IgD-negative memory B cell (primary cell): ENCODE measurements around the gene WNT11. TPM values are rescaled to one million over a fixed set of nuclear protein-coding genes. Genes with fewer than 3 reads are reported as not detected.

ENCODE experiments used
- H3K27ac Mint-ChIP-seq, 3 donors: one replicate each; pipeline ENCODE4 v1.8.0; 2020 to 2022; ENCODE audit warnings: mild to moderate bottlenecking in 3 of 3, mixed read lengths in 3 of 3, moderate library complexity in 1 of 3
- H3K27me3 Mint-ChIP-seq: one replicate; pipeline ENCODE4 v1.8.0; 2021; ENCODE audit warnings: mixed read lengths
- H3K36me3 Mint-ChIP-seq: one replicate; pipeline ENCODE4 v1.8.0; 2020; ENCODE audit warnings: mild to moderate bottlenecking, mixed read lengths
- H3K4me1 Mint-ChIP-seq, 3 donors: one replicate each; pipeline ENCODE4 v1.8.0; 2020 to 2022; ENCODE audit warnings: mixed read lengths in 3 of 3, mild to moderate bottlenecking in 1 of 3
- H3K4me3 Mint-ChIP-seq, 4 donors: one replicate each; pipeline ENCODE4 v1.8.0; 2020 to 2022; ENCODE audit warnings: mild to moderate bottlenecking in 4 of 4, mixed read lengths in 4 of 4, moderate library complexity in 3 of 4
- H3K9me3 Mint-ChIP-seq, 3 donors: one replicate each; pipeline ENCODE4 v1.8.0; 2020 to 2021; ENCODE audit warnings: mixed read lengths in 3 of 3, mild to moderate bottlenecking in 1 of 3
- polyA plus RNA-seq: library from polyadenylated mRNA; unstranded; fragments of 300-500 nt; fragmentation: Illumina TruSeq; gene quantifications from one replicate; pipeline ENCODE4 v1.2.3, GENCODE V29; 2021

Gene WNT11
- polyA plus RNA-seq, 1 donor from 2014 or later, result not detected

GRCh38 chr11:76233196-76233921, 27.1 kb upstream of the WNT11 start:
- H3K27me3 Mint-ChIP-seq, result no peaks in the 10 kb centered on the region
- peaks cover 10 to 26% (median 15%) of the 10 kb centered on the region in 3 donors for H3K4me1 Mint-ChIP-seq
- peak overlapping the region; percentile 87 to 98 (median 96) for H3K4me3 Mint-ChIP-seq
- H3K27ac Mint-ChIP-seq, result peak overlapping the region in 1 of 3 donors; percentile 100
- H3K9me3 Mint-ChIP-seq, result peaks cover 0 to 7% (median 0%) of the 10 kb centered on the region in 3 donors
- H3K36me3 Mint-ChIP-seq, result no peaks in the 10 kb centered on the region

- no peaks in the 10 kb centered on the region for H3K36me3 Mint-ChIP-seq
- H3K9me3 Mint-ChIP-seq, result peaks cover 0 to 7% (median 0%) of the 10 kb centered on the region in 3 donors
- H3K27ac Mint-ChIP-seq, result peak overlapping the region in 2 of 3 donors; percentile 23 to 100
- peaks cover 10 to 25% (median 15%) of the 10 kb centered on the region in 3 donors for H3K4me1 Mint-ChIP-seq
- peak overlapping the region; percentile 44 to 76 (median 69) for H3K4me3 Mint-ChIP-seq
- no peaks in the 10 kb centered on the region for H3K27me3 Mint-ChIP-seq
These were observed 25.8 kb upstream of the WNT11 start for GRCh38 chr11:76232026-76232665.

DNA sequence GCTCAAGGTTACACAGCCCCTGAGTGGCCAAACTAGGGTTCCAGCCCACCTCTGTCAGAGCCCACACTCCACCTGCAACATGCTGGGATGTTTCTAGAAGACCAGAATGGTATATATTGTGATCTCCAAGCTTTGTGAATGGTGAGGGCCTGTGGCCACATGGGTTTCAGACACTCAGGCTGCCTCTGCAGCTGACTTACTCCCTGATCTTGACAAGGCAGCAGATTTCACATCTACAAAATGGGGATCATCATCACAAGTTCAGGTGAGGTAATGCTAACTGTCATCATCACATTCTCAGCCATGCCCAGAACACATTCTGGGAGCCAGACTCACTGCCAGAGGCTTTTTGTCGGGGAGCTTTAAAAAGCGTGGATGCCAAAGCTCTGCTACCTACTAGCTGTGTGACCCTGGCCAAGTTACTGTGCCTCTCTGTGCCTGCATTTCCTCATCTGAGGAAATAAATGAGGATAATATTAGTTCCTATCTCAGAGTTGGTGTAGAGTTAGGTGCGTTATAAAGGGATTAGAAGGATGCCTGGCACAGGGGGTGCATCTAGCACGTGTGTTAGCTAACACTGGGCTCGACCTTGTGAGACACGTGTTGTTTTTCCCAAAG, 24.9 kb upstream of the WNT11 start:
- no peaks in the 10 kb centered on the region for H3K36me3 Mint-ChIP-seq
- H3K27ac Mint-ChIP-seq, result peak overlapping the region in 1 of 3 donors; percentile 100
- H3K27me3 Mint-ChIP-seq, result no peaks in the 10 kb centered on the region
- peaks cover 0 to 7% (median 0%) of the 10 kb centered on the region in 3 donors for H3K9me3 Mint-ChIP-seq
- H3K4me1 Mint-ChIP-seq, result peaks cover 10 to 18% (median 12%) of the 10 kb centered on the region in 3 donors
- H3K4me3 Mint-ChIP-seq, result peak overlapping the region in 2 of 4 donors; percentile 66 to 75

- Mint-ChIP-seq H3K9me3 (peaks cover 0 to 2% (median 0%) of the 10 kb centered on the region in 3 donors), H3K27me3 (no peaks in the 10 kb centered on the region), H3K4me1 (peaks cover 10 to 12% (median 10%) of the 10 kb centered on the region in 3 donors), H3K36me3 (no peaks in the 10 kb centered on the region), H3K27ac (no peak overlapping the region), H3K4me3 (peak overlapping the region in 2 of 4 donors; percentile 43 to 75)
These were observed 24.1 kb upstream of the WNT11 start for GRCh38 chr11:76230392-76230791.

DNA sequence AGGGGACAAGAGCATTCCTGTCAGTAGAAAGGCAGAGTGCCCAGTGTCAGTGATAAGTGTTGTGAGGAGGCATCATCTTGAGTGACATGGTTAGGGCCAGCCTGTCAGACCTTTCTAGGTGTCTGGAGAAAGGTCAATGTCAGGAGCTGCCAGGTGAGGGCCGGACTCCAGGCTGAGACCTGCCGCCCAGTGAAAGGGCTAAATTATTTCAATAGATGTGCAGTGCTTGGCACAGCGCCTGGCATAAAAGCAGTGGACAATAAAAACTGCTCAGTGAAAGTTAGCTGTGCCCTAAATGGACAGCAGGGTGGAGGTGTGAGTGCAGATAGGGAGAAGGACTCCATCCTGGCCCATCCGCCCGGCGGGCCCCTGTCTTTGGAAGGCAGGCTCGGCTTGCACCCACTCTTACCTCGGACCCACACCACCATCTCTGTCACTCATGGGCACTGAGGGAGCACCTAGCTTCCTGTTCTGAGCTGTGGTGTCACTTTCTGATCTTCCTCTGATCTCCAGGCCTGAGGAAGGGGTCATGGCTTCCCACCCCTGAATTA, 23.5 kb upstream of the WNT11 start:
- Mint-ChIP-seq H3K4me1 (peaks cover 6 to 12% (median 8%) of the 10 kb centered on the region in 3 donors), H3K4me3 (no peak overlapping the region), H3K27ac (peak overlapping the region in 1 of 3 donors; percentile 28), H3K27me3 (no peaks in the 10 kb centered on the region), H3K36me3 (peaks cover 2% of the 10 kb centered on the region), H3K9me3 (no peaks in the 10 kb centered on the region)

GRCh38 chr11:76228875-76229149, 22.5 kb upstream of the WNT11 start:
- Mint-ChIP-seq H3K9me3 (no peaks in the 10 kb centered on the region), H3K27me3 (no peaks in the 10 kb centered on the region), H3K27ac (no peak overlapping the region), H3K36me3 (peaks cover 5% of the 10 kb centered on the region), H3K4me1 (peaks cover 6 to 12% (median 8%) of the 10 kb centered on the region in 3 donors), H3K4me3 (no peak overlapping the region)

- Mint-ChIP-seq H3K9me3 (no peaks in the 10 kb centered on the region), H3K27me3 (no peaks in the 10 kb centered on the region), H3K4me1 (peaks cover 3 to 12% (median 6%) of the 10 kb centered on the region in 3 donors), H3K36me3 (peaks cover 5% of the 10 kb centered on the region), H3K27ac (peak overlapping the region in 1 of 3 donors; percentile 54), H3K4me3 (peak overlapping the region in 1 of 4 donors; percentile 29)
These were observed 22.0 kb upstream of the WNT11 start for GRCh38 chr11:76228071-76228874.

DNA sequence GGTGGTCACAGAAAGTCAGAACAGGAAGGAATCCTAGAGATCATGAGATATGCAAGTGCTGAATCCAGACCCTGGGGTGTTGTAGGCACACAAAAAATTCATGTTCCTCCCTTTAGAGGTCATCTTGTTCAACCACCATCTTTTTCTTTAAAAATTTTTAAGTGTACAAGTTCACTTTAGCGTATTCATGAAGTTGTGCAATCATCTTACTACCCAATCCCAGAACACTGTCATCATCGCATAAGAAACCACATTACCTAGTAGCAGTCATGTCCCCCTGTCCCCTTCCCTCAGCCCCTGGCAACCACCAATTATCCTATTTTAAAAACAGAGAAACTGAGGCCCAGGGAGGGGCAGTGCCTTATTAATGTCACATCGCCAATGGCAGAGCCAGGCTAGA, 20.3 kb upstream of the WNT11 start:
- Mint-ChIP-seq H3K27me3 (peaks cover under 1% of the 10 kb centered on the region), H3K9me3 (no peaks in the 10 kb centered on the region), H3K36me3 (peaks cover 5% of the 10 kb centered on the region), H3K27ac (no peak overlapping the region), H3K4me1 (peaks cover 0 to 4% (median 0%) of the 10 kb centered on the region in 3 donors), H3K4me3 (no peak overlapping the region)

- peaks cover 0 to 2% (median 0%) of the 10 kb centered on the region in 3 donors for H3K9me3 Mint-ChIP-seq
- H3K27ac Mint-ChIP-seq, result peak overlapping the region in 1 of 3 donors; percentile 27
- H3K4me1 Mint-ChIP-seq, result no peaks in the 10 kb centered on the region
- H3K4me3 Mint-ChIP-seq, result no peak overlapping the region
- H3K27me3 Mint-ChIP-seq, result peaks cover 3% of the 10 kb centered on the region
- H3K36me3 Mint-ChIP-seq, result peaks cover 5% of the 10 kb centered on the region
These were observed 18.9 kb upstream of the WNT11 start for GRCh38 chr11:76225122-76225611.

DNA sequence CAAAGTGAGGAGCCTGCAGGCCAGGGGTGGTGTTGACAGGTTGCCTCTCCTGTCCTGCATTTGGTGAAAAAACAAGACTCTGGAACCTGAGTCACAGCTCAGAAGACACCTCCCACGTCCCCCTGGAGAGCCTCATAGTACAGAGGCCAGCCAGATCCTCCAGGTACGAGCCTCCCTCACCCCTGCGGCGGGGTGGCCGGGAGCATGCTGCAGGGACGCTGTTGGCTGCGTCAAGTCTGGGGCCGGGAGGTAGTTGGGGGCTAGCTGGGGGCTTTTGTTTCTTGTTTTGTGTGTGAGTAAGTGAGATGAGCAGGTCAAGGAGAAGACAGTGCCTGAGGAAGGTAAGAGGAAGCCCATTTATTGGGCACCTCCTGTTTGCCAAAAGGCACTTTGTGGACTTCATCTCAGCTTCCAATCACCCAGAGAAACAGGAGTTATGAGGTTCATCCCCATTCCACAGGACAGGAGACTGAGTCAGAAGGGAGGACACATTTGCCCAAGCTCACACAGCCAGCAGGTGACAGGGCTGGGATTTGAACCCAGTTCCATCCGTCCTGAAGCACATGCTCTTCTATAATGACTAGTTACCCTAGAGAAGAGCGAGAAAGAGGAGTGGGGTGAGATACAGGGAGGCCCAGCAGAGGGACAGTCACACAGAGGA, 18.3 kb upstream of the WNT11 start:
- H3K4me3 Mint-ChIP-seq, result no peak overlapping the region
- H3K4me1 Mint-ChIP-seq, result no peaks in the 10 kb centered on the region
- H3K27ac Mint-ChIP-seq, result no peak overlapping the region
- peaks cover 0 to 2% (median 0%) of the 10 kb centered on the region in 3 donors for H3K9me3 Mint-ChIP-seq
- H3K36me3 Mint-ChIP-seq, result peaks cover 5% of the 10 kb centered on the region
- H3K27me3 Mint-ChIP-seq, result peaks cover 3% of the 10 kb centered on the region

- Mint-ChIP-seq H3K27ac (no peak overlapping the region), H3K27me3 (peaks cover 6% of the 10 kb centered on the region), H3K36me3 (peaks cover 5% of the 10 kb centered on the region), H3K9me3 (peaks cover 0 to 2% (median 0%) of the 10 kb centered on the region in 3 donors), H3K4me3 (no peak overlapping the region), H3K4me1 (no peaks in the 10 kb centered on the region)
These were observed 15.1 kb upstream of the WNT11 start for GRCh38 chr11:76221365-76221764.

- Mint-ChIP-seq H3K36me3 (no peaks in the 10 kb centered on the region), H3K4me1 (no peaks in the 10 kb centered on the region), H3K27ac (no peak overlapping the region), H3K27me3 (peaks cover 6% of the 10 kb centered on the region), H3K9me3 (peaks cover 0 to 2% (median 0%) of the 10 kb centered on the region in 3 donors), H3K4me3 (no peak overlapping the region)
These were observed 12.9 kb upstream of the WNT11 start for GRCh38 chr11:76219243-76219642.

DNA sequence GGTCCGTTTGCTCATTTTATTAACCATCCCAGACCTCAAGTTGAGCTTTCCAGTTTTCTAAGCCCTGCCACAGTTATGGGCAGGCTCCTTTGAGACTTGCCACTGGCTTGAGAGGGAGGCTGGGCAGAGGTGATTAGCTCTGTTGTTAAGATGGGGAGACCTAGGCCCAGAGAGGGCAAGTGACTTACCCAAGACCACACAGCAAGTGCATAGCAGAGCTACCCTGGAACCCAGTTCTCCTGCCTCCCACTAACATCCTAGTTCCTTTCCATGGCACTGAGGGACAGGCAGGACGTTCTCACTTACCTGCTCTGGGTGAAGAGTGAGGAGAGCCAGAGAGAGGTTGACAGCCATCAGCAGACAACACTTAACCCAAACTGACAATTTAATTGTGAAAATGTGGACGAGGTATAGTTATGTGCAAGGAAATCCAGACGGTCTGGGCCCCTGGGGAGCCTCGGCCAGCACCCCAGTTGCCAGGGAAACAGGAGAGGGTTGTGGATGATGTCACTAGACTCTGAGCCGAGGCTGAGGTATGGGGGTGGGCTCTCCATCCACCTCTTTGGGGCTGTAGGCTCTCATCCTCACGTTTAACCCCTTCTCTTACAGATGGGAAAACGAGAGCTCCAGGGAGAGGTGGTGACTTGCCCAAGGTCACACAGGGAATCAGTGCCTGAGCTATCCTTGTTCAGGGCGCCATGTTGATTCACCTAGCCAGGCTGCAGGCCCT, 12.3 kb upstream of the WNT11 start:
- H3K27ac Mint-ChIP-seq, result no peak overlapping the region
- H3K4me1 Mint-ChIP-seq, result peaks cover 0 to 1% (median 0%) of the 10 kb centered on the region in 3 donors
- H3K27me3 Mint-ChIP-seq, result peaks cover 6% of the 10 kb centered on the region
- peaks cover 0 to 2% (median 0%) of the 10 kb centered on the region in 3 donors for H3K9me3 Mint-ChIP-seq
- no peaks in the 10 kb centered on the region for H3K36me3 Mint-ChIP-seq
- no peak overlapping the region for H3K4me3 Mint-ChIP-seq
